Loucy (cell line): ENCODE results near the gene HRC.
"Not testable (repeated sequence)": the region's sequence is repeated elsewhere in the genome, so short reads cannot be mapped to it uniquely, and the experiment has no call there.

Source experiments
- H2AFZ ChIP-seq: fragments of 200-600 bp; sonication (generic); 2 replicates; pipeline ENCODE4 v1.6.0; 2016; ENCODE audit warnings: antibody characterized with exemption, mild to moderate bottlenecking, low read length, moderate library complexity
- H3F3A ChIP-seq: fragments of 200-600 bp; 2 replicates; pipeline ENCODE4 v1.6.0; 2016; ENCODE audit warnings: antibody characterized with exemption, low read depth, mild to moderate bottlenecking
- H3K27me3 ChIP-seq: fragments of 200-600 bp; sonication (generic); 2 replicates; pipeline ENCODE4 v1.6.1; 2014; ENCODE audit warnings: low read length, mild to moderate bottlenecking; ENCODE audit not compliant: insufficient read depth, poor library complexity, severe bottlenecking
- H3K36me3 ChIP-seq: fragments of 200-600 bp; sonication (generic); 2 replicates; pipeline ENCODE4 v1.6.1; 2016; ENCODE audit warnings: low read length; ENCODE audit not compliant: insufficient read depth
- H3K4me1 ChIP-seq: fragments of 200-600 bp; sonication (generic); 2 replicates; pipeline ENCODE4 v1.5.1; 2014; ENCODE audit warnings: low read length, mild to moderate bottlenecking; ENCODE audit not compliant: insufficient read depth, poor library complexity, severe bottlenecking
- H3K4me2 ChIP-seq: fragments of 200-600 bp; sonication (generic); 2 replicates; pipeline ENCODE4 v1.6.0; 2014; ENCODE audit warnings: antibody characterized with exemption, low read length, low read depth, mild to moderate bottlenecking; ENCODE audit not compliant: poor library complexity, severe bottlenecking
- H3K4me3 ChIP-seq: fragments of 200-600 bp; sonication (generic); 2 replicates; pipeline ENCODE4 v1.5.1; 2014; ENCODE audit warnings: low read length, mild to moderate bottlenecking, mixed read lengths; ENCODE audit not compliant: poor library complexity, severe bottlenecking
- H3K79me2 ChIP-seq: fragments of 200-600 bp; sonication (generic); 2 replicates; pipeline ENCODE4 v1.6.1; 2014; ENCODE audit warnings: low read length; ENCODE audit not compliant: insufficient read depth
- H3K9ac ChIP-seq: fragments of 200-600 bp; sonication (generic); 2 replicates; pipeline ENCODE4 v1.6.0; 2014; ENCODE audit warnings: mild to moderate bottlenecking, low read depth, low read length, moderate library complexity; ENCODE audit not compliant: poor library complexity, severe bottlenecking
- H3K9me2 ChIP-seq: fragments of 200-600 bp; sonication (generic); replicated peaks from 2 replicates; pipeline ENCODE4 v1.6.1; 2016; ENCODE audit warnings: low read depth, low read length, mixed read lengths
- H3K9me3 ChIP-seq: fragments of 200-600 bp; sonication (generic); 2 replicates; pipeline ENCODE4 v1.6.1; 2014; ENCODE audit warnings: mild to moderate bottlenecking, antibody characterized with exemption, low read length, low read depth; ENCODE audit not compliant: insufficient read depth
- H4K20me1 ChIP-seq: fragments of 200-600 bp; sonication (generic); 2 replicates; pipeline ENCODE4 v1.6.0; 2014; ENCODE audit warnings: antibody characterized with exemption, low read length, mild to moderate bottlenecking; ENCODE audit not compliant: insufficient read depth, poor library complexity, severe bottlenecking
- EZH2phosphoT487 ChIP-seq: fragments of 200-600 bp; IDR thresholded peaks from 2 replicates; pipeline ENCODE4 v1.6.1; 2018; ENCODE audit warnings: antibody characterized with exemption, mild to moderate bottlenecking, moderate library complexity, borderline replicate concordance
- TF ChIP-seq, protein P1 (sequence below): fragments of 200-600 bp; sonication (generic); conservative IDR thresholded peaks from 2 replicates; pipeline ENCODE4 v1.5.1; 2014; ENCODE audit warnings: mild to moderate bottlenecking, antibody characterized with exemption, low read length

Gene HRC

DNA sequence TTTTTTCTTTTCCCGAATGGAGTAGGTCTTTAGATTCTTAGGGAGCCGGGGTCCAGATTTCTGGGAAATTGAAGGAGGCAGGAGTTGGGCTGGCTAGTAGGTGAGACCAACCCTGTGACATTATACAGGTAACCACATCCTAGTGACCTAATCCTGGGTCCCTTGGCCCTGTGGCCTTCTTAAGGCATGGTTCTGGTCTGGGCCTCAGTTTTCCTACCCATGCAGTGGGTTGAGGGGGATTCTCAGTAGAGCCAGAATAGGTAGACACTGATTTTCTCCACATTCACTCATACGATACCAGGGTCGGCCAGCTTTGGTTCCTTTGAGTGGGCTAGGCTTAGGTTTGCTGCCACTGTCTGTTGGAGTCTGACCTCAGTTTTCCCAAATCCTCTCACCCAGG, 28.6 kb downstream of the HRC start:
- no peaks in the 10 kb centered on the region for H3F3A ChIP-seq
- no peak for TF ChIP-seq EZH2phosphoT487
- TF ChIP-seq, protein P1, sequence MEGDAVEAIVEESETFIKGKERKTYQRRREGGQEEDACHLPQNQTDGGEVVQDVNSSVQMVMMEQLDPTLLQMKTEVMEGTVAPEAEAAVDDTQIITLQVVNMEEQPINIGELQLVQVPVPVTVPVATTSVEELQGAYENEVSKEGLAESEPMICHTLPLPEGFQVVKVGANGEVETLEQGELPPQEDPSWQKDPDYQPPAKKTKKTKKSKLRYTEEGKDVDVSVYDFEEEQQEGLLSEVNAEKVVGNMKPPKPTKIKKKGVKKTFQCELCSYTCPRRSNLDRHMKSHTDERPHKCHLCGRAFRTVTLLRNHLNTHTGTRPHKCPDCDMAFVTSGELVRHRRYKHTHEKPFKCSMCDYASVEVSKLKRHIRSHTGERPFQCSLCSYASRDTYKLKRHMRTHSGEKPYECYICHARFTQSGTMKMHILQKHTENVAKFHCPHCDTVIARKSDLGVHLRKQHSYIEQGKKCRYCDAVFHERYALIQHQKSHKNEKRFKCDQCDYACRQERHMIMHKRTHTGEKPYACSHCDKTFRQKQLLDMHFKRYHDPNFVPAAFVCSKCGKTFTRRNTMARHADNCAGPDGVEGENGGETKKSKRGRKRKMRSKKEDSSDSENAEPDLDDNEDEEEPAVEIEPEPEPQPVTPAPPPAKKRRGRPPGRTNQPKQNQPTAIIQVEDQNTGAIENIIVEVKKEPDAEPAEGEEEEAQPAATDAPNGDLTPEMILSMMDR: no peak

DNA sequence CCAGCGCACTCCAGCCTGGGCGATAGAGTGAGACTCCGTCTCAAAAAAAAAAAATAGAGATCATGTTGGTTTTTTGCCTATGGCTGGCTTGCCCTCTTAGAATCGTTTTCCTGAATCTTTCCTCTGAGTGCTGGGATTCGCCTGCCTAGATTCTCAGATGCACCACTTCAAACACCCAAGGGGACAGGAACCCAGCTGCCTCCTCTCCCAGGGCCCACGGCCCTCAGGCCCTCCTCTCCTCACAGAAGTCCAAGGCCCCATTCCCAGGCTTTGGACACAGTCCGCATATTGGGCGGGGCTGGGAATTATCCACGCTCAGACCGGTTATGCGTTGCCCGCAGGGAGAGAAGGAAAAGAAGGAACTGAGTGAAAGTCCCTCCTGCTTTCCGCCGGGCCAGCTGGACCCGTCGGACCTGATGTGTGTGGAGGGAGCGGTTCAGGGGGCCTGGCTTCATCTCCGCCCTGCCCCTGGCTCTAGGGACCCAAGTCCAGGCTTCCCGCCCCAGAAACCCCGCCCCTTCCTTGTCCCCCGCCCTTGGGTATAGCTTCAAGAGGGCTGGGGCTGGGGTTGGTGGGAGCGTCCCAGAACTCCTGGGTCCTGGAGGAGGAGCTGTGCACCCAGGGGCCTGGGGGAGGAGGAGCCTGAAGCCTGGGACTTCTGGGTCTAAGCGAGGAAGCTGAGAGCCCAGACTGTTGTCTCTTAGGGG, 30.0 kb downstream of the HRC start:
- Histone ChIP-seq H3K9me3 (no peaks in the 10 kb centered on the region), H3K4me2 (no peak overlapping the region), H3K4me1 (peaks cover 9% of the 10 kb centered on the region), H2AFZ (no peak overlapping the region), H3F3A (no peaks in the 10 kb centered on the region), H3K9ac (no peak overlapping the region), H3K27me3 (no peaks in the 10 kb centered on the region), H3K79me2 (no peaks in the 10 kb centered on the region), H3K4me3 (no peak overlapping the region), H4K20me1 (no peaks in the 10 kb centered on the region), H3K9me2 (no peaks in the 10 kb centered on the region), H3K36me3 (no peaks in the 10 kb centered on the region)
- no peak for TF ChIP-seq EZH2phosphoT487
- TF ChIP-seq, protein P1: no peak

More for the DNA sequence above, 28.6 kb downstream of the HRC start:
- H4K20me1 ChIP-seq: no peaks in the 10 kb centered on the region
- peaks cover 9% of the 10 kb centered on the region for H3K4me1 ChIP-seq
- no peaks in the 10 kb centered on the region for H3K27me3 ChIP-seq
- H3K9me2 ChIP-seq: no peaks in the 10 kb centered on the region
- H3K79me2 ChIP-seq: no peaks in the 10 kb centered on the region
- no peak overlapping the region for H3K9ac ChIP-seq
- no peak overlapping the region for H2AFZ ChIP-seq
- no peak overlapping the region for H3K4me2 ChIP-seq
- H3K36me3 ChIP-seq: no peaks in the 10 kb centered on the region
- no peak overlapping the region for H3K4me3 ChIP-seq
- H3K9me3 ChIP-seq: no peaks in the 10 kb centered on the region

DNA sequence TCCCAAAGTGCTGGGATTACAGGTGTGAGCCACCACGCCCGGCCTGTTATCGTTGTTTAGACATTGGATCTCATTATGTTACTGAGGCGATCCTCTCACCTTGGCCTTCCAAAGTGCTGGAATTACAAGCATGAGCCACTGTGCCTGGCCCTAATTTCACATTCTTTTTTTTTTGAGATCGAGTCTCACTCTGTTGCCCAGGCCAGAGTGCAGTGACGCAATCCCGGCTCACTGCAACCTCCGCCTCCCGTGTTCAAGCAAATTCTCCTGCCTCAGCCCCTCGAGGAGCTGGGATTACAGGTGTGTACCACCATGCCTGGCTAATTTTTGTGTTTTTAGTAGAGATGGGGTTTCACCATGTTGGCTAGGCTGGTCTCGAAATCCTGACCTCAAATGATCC, 31.9 kb downstream of the HRC start:
- not testable (repeated sequence) for H3K4me3 ChIP-seq, H3K9me3 ChIP-seq, H3K4me2 ChIP-seq, H3K9me2 ChIP-seq, H2AFZ ChIP-seq, H3K9ac ChIP-seq, H3K4me1 ChIP-seq, H3K27me3 ChIP-seq, H3K36me3 ChIP-seq, H3F3A ChIP-seq, H4K20me1 ChIP-seq, H3K79me2 ChIP-seq

DNA sequence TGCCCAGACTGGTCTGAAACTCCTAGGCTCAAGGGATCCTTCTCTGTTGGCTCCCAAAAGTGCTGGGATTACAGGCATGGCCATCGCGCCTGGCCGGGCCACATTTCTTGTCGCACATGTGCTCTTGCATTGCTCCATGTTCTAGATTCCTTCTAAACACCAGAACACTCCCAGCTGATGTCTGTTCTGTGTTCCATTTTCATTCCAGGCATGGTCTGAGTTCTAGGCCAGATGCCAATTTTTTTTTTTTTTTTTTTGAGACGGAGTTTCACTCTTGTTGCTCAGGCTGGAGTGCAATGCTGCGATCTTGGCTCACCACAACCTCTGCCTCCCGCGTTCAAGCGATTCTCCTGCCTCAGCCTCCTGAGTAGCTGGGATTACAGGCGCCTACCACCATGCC, 33.4 kb downstream of the HRC start:
- not testable (repeated sequence) for H3K36me3 ChIP-seq, H3K4me1 ChIP-seq, H2AFZ ChIP-seq, H3K79me2 ChIP-seq, H3F3A ChIP-seq, H3K9me3 ChIP-seq, H3K4me3 ChIP-seq, H3K4me2 ChIP-seq, H3K27me3 ChIP-seq, H4K20me1 ChIP-seq, H3K9me2 ChIP-seq, H3K9ac ChIP-seq
